SH-SY5Y (cell line): ENCODE data around the gene KLHL28.

Experiments
- GATA2 ChIP-seq: IDR thresholded peaks from 2 replicates; pipeline ENCODE4 v1.6.1; 2011; ENCODE audit warnings: mild to moderate bottlenecking, low read depth, low read length
- GATA3 ChIP-seq: IDR thresholded peaks from 2 replicates; pipeline ENCODE4 v1.6.1; 2011; ENCODE audit warnings: low read depth, mild to moderate bottlenecking, low read length, moderate library complexity

Gene KLHL28

DNA sequence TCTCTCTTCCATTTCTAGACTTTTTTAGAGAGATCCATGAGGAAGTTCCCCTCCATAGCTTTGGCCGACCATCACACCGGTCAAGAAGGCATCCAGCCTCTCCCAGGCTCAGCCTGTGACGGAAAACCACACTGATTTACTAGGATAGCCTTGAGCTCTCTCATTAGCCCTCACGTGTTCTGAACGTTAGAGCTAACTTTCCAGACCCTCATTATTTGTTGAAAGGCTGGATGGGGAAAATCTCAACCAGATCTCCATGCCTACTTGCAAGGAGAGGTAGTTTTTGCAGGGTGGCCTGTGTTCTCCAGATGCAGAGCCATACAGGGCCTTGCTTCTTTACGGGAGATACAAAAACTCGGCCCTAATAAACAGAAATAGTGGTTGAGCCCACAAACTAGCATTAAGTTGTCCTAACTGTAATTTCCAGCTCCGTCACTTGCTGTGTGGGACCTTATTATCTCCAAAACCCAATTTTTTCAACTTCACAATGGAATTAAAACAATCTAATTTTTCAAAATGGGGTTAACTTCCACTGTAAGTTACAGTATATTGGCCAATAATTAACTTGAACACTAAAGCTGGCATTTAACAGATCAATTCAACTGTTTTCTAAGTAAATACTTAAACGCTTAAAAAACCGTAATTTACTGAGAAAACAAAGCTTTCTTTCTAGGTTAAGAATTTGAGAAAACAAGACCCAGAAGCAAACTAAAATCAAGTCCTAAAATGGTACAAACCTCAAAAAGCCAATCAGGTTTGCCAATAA is 65.3 kb downstream of the KLHL28 start:
- TF ChIP-seq GATA3 (no peak), GATA2 (no peak)

DNA sequence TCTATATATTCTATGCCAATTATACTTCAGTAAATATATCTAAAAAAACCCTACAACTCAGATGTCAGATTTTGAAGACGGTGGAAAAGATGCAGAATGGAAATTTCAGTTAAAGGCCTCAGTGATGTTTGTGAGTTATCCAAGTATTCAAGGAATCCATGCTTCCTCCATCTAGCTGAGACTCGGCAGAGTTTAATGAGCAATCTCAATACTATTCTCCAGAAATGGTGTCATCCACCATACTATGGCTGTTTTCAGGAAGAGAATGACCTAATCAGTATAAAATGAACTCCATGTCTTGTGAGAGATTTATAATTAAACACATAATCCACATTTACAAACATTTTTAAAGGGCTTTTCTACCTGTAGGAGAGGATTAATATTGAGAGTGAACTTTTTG is 66.0 kb downstream of the KLHL28 start:
- TF ChIP-seq GATA3: no peak
- no peak for TF ChIP-seq GATA2

GRCh38 chr14:44893535-44893934 is 68.2 kb downstream of the KLHL28 start:
- TF ChIP-seq GATA2 (no peak), GATA3 (no peak)

DNA sequence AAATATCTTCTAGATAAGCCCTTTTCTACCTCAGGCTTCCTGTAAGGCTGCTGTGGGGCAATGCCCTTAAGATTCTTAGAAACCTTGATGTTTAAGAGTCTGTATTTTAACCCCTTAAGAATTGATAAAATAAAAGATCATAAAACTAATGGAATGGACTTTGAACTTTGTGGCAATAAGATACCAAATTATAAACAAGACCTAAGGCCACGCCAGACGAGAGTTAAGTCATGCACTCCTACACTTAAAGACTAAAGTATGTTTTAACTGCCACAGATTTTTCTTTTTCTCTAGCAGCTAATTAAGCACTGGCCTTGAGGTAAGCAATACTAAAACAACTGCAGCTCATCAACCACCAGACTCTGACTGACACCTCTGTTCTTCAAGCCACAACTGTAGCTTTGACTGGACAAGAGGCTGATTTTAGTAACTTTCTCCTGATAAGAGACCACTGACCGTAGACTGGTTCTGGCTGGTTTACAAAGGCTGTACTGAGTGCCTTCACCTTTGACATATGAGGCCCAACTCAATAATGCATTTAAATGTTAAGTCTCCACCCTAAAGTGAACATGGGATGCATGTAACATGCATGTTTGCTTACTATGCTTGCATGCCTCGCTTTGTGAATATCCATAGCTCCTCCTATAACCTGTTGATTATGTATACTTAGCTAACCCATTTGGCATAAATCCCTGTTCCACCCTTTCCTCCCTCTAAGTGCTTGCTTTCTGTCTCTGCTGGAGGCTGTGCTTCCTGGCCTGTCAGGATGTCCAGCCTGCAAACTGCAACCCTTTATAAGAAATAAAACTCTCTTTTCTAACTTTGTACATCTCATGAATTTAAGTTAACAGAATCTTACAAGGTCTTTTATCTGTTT is 71.9 kb downstream of the KLHL28 start:
- TF ChIP-seq GATA3 (no peak), GATA2 (no peak)

- TF ChIP-seq GATA2: no peak
- TF ChIP-seq GATA3: no peak
Measured at GRCh38 chr14:44887596-44887955, 74.2 kb downstream of the KLHL28 start.

DNA sequence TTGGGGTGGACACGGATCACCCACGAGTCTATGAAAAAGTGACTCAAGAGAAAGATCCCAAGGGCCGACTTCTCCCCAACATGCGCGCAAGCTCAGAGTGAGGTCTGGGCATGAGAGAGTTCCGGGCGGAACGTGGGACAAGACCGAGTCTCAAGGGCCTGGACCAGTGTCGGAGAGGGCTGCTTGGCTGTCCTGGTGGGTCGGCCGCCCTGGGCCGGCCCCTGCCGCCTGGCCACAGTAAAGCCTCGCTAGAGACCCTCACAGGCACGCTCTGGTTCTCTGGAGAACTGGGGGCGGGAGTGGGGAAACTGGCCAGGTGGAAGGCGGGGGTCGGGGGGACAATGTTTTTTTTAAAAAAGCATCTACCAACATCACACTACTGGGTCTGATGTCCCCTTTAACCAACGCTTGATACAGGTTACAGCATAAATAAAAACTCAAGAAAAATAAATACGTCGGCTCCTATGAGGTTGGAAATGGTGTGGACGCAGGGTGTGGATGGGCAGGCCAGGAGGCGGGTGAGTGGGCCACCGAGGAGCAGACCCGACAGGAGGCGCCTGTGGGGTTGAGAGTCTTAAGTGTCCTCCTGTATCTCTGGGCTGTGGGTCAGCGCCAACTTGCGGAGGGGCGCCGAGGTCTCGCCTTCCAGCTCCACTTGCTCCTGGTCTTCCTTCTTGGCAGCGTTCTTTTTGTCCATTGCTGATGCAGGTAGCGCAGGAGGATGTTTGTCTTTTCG is 74.7 kb downstream of the KLHL28 start:
- TF ChIP-seq GATA2: no peak
- no peak for TF ChIP-seq GATA3

DNA sequence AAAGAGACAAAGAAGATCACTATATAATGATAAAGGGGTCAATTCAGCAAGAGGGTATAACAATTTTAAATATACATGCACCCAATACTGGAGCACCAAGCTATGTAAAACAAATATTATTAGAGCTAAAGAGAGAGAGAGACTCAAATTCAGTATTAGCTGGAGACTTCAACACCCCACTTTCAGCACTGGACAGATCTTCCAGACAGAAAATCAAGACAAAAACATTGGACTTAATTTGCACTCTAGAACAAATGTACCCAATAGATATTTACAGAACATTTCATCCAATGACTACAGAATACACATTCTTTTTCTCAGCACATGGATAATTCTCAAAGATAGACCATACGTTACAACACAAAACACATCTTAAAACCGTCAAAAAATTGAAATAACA is 81.0 kb downstream of the KLHL28 start:
- no peak for TF ChIP-seq GATA2
- TF ChIP-seq GATA3: no peak
